ENCODE results near the gene LEPROT. TPM values are rescaled to one million over a fixed set of nuclear protein-coding genes. Genes with fewer than 3 reads are reported as not detected.
A peak's percentile ranks its signal among the peaks of the same experiment; 100 is the strongest.

Gene LEPROT
- total and polyA plus RNA-seq, 2 donors from 2014 or later: 67.6 to 160 TPM

DNA sequence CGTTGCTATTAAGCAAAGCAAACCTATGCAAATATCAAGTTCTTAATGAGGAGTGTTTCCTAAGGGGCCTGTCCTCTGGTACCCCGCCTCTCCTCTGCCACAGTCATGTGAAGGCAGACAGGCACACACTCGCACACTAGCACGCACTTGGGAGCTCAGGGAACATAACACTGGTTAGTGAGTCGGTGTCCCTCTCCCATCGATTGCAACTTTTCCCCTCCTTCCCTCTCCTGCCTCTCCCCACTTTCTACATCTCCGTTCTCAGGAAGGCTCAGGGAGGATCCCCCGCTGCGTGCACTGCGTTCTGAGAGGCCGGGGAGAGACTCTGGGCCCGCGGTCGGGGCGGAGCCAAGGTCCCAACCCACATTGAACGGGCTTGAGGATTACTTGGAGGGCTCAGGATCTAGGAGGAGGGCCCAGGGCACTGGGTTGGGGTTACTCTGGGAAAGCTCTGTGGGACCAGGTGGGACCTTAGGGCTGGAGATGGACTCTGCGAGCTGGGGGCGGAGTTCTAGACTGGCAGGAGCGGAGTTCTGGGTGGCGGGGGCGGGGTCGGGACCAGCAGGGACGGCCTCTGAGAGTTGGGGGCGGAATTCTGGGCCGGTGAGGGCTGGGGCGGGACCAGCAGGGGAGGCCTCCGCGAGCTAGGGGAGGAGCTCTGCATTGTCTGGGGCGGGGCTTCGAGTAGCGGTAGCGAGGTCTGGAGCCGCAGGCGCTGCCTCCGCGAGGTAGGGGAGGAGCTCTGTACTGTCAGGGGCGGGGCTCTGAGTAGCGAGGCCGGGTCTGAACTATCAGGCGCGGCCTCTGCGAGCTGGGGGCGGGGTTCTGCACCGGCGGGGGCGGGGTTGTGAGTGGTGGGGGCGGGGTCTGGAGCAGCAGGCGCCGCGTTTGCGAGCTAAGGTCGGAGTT lies 533 bp upstream of the LEPROT start:
- Histone ChIP-seq H3K4me1 (ENCODE audit: control insufficient read depth in 2 of 3, insufficient read depth in 2 of 3, low read depth in 1 of 3, low read length in 3 of 3) (peaks cover 6 to 41% (median 22%) of the 10 kb centered on the region in 3 donors), H3K27ac (ENCODE audit: low read depth in 2 of 2, low read length in 2 of 2) (peak overlapping the region; percentile 90 to 94), H3K36me3 (ENCODE audit: control insufficient read depth in 2 of 3, insufficient read depth in 3 of 3, low read length in 3 of 3) (no peaks in the 10 kb centered on the region), H3K27me3 (ENCODE audit: control insufficient read depth, insufficient read depth, low read length) (no peaks in the 10 kb centered on the region), H3K9ac (ENCODE audit: low read length in 3 of 3) (peak overlapping the region; percentile 52 to 79 (median 73)), H3K4me3 (ENCODE audit: low read length in 3 of 3) (peak overlapping the region; percentile 78 to 84 (median 79)), H3K9me3 (ENCODE audit: control insufficient read depth in 2 of 3, insufficient read depth in 1 of 3, low read length in 3 of 3) (no peaks in the 10 kb centered on the region)
- TF ChIP-seq, protein P1, sequence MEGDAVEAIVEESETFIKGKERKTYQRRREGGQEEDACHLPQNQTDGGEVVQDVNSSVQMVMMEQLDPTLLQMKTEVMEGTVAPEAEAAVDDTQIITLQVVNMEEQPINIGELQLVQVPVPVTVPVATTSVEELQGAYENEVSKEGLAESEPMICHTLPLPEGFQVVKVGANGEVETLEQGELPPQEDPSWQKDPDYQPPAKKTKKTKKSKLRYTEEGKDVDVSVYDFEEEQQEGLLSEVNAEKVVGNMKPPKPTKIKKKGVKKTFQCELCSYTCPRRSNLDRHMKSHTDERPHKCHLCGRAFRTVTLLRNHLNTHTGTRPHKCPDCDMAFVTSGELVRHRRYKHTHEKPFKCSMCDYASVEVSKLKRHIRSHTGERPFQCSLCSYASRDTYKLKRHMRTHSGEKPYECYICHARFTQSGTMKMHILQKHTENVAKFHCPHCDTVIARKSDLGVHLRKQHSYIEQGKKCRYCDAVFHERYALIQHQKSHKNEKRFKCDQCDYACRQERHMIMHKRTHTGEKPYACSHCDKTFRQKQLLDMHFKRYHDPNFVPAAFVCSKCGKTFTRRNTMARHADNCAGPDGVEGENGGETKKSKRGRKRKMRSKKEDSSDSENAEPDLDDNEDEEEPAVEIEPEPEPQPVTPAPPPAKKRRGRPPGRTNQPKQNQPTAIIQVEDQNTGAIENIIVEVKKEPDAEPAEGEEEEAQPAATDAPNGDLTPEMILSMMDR (IDR thresholded peaks at IDR 0.05; ENCODE audit: borderline replicate concordance, extremely low read depth, insufficient read depth): no peak
- DNase-seq (peak; percentile 99), FAIRE-seq (no peak)
- intact Hi-C loops (cut with DNase I): no loop called here

DNA sequence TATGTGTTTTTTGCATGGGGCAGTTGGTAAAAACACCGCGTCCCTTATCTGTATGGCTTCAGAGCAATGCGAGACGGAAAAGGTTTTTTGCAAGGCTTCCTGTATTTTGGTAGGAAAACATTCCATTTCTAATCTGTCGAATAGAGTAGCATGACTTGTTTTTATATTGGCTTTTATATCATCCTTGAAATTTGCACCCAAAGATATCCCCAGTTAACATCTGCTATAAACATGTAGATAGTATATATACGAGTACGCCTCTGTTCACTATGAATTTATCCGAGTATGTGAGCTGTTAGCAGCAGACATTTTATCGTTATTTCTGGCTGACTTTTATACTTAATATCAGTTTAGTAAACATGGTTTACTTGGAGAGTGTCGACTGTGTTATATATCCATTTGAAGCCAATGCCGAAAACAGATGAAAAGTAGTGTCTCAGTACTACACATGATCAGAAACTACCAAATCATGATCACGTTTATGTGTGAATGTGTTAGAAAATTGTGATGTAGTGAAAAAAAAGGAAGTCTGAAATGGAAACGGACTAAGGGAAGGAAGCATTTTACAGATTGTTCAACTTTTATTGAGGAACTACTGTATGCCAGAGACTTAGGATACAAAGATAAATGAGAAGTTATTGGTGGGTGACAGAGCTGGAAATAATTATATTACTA lies 1.0 kb downstream of the LEPROT start:
- Histone ChIP-seq H3K9ac (ENCODE audit: low read length in 3 of 3) (peak overlapping the region; percentile 93 to 97 (median 96)), H3K27me3 (ENCODE audit: control insufficient read depth, insufficient read depth, low read length) (no peaks in the 10 kb centered on the region), H3K4me3 (ENCODE audit: low read length in 3 of 3) (peak overlapping the region; percentile 84 to 95 (median 93)), H3K4me1 (ENCODE audit: control insufficient read depth in 2 of 3, insufficient read depth in 2 of 3, low read depth in 1 of 3, low read length in 3 of 3) (peaks cover 6 to 41% (median 22%) of the 10 kb centered on the region in 3 donors), H3K36me3 (ENCODE audit: control insufficient read depth in 2 of 3, insufficient read depth in 3 of 3, low read length in 3 of 3) (peaks cover 9 to 11% (median 11%) of the 10 kb centered on the region in 3 donors), H3K9me3 (ENCODE audit: control insufficient read depth in 2 of 3, insufficient read depth in 1 of 3, low read length in 3 of 3) (no peaks in the 10 kb centered on the region), H3K27ac (ENCODE audit: low read depth in 2 of 2, low read length in 2 of 2) (peak overlapping the region; percentile 93 to 94)
- no peak for DNase-seq
- no peak for FAIRE-seq
- TF ChIP-seq, protein P1 (IDR thresholded peaks at IDR 0.05; ENCODE audit: borderline replicate concordance, extremely low read depth, insufficient read depth): no peak
- intact Hi-C loops (cut with DNase I): no loop called here

GRCh38 chr1:65422241-65423203 lies 2.1 kb downstream of the LEPROT start:
- peaks cover 6 to 37% (median 20%) of the 10 kb centered on the region in 3 donors for H3K4me1 ChIP-seq (ENCODE audit: control insufficient read depth in 2 of 3, insufficient read depth in 2 of 3, low read depth in 1 of 3, low read length in 3 of 3)
- intact Hi-C loops (cut with DNase I): no loop called here
- DNase-seq (peak in 1 of 5 donors; percentile 46), FAIRE-seq (no peak)
- H3K27me3 ChIP-seq (ENCODE audit: control insufficient read depth, insufficient read depth, low read length): no peaks in the 10 kb centered on the region
- peak overlapping the region in 2 of 3 donors; percentile 84 to 93 for H3K4me3 ChIP-seq (ENCODE audit: low read length in 3 of 3)
- H3K27ac ChIP-seq (ENCODE audit: low read depth in 2 of 2, low read length in 2 of 2): peak overlapping the region; percentile 49 to 93
- H3K9me3 ChIP-seq (ENCODE audit: control insufficient read depth in 2 of 3, insufficient read depth in 1 of 3, low read length in 3 of 3): no peaks in the 10 kb centered on the region
- TF ChIP-seq, protein P1 (IDR thresholded peaks at IDR 0.05; ENCODE audit: borderline replicate concordance, extremely low read depth, insufficient read depth): no peak
- H3K9ac ChIP-seq (ENCODE audit: low read length in 3 of 3): peak overlapping the region in 1 of 3 donors; percentile 93
- H3K36me3 ChIP-seq (ENCODE audit: control insufficient read depth in 2 of 3, insufficient read depth in 3 of 3, low read length in 3 of 3): peaks cover 9 to 12% (median 12%) of the 10 kb centered on the region in 3 donors

Data from kidney (tissue), 14 donors.